ENCODE results near the gene LIPC.

DNA sequence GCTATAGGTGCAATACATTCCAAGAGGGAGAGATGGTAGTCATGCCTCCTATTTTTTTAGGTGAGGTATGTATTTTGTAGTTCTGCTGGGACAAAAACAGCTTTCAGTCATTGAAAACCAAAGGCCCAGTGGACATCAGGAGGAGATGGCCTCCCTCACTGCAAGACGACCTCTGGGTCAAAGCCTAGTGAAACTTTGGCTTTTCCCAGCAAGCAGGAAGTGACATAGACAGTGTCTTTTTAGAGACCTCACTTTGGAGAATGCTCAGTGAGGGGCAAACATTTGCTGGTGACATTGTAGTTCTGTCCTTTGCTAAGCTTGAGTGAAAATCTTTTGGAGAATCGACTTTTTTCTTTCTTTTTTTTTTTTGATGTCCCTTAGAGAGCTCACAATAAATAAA lies 27.3 kb downstream of the LIPC start:
- TF ChIP-seq, protein P1, sequence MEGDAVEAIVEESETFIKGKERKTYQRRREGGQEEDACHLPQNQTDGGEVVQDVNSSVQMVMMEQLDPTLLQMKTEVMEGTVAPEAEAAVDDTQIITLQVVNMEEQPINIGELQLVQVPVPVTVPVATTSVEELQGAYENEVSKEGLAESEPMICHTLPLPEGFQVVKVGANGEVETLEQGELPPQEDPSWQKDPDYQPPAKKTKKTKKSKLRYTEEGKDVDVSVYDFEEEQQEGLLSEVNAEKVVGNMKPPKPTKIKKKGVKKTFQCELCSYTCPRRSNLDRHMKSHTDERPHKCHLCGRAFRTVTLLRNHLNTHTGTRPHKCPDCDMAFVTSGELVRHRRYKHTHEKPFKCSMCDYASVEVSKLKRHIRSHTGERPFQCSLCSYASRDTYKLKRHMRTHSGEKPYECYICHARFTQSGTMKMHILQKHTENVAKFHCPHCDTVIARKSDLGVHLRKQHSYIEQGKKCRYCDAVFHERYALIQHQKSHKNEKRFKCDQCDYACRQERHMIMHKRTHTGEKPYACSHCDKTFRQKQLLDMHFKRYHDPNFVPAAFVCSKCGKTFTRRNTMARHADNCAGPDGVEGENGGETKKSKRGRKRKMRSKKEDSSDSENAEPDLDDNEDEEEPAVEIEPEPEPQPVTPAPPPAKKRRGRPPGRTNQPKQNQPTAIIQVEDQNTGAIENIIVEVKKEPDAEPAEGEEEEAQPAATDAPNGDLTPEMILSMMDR (conservative IDR thresholded peaks at IDR 0.05 in 1 of 2, IDR thresholded peaks at IDR 0.05 in 1 of 2; ENCODE audit: low read depth in 1 of 2, low read length in 2 of 2) = no peak
- TF ChIP-seq EZH2 (IDR thresholded peaks at IDR 0.05; ENCODE audit: low read length, missing control alignments) = no peak
